ENCODE results near the gene ST3GAL4. TPM values are rescaled to one million over a fixed set of nuclear protein-coding genes. Genes with fewer than 3 reads are reported as not detected.
"Not testable (repeated sequence)": the region's sequence is repeated elsewhere in the genome, so short reads cannot be mapped to it uniquely, and the experiment has no call there.

Gene ST3GAL4
- total RNA-seq, 1 donor from 2014 or later = 61.7 TPM

DNA sequence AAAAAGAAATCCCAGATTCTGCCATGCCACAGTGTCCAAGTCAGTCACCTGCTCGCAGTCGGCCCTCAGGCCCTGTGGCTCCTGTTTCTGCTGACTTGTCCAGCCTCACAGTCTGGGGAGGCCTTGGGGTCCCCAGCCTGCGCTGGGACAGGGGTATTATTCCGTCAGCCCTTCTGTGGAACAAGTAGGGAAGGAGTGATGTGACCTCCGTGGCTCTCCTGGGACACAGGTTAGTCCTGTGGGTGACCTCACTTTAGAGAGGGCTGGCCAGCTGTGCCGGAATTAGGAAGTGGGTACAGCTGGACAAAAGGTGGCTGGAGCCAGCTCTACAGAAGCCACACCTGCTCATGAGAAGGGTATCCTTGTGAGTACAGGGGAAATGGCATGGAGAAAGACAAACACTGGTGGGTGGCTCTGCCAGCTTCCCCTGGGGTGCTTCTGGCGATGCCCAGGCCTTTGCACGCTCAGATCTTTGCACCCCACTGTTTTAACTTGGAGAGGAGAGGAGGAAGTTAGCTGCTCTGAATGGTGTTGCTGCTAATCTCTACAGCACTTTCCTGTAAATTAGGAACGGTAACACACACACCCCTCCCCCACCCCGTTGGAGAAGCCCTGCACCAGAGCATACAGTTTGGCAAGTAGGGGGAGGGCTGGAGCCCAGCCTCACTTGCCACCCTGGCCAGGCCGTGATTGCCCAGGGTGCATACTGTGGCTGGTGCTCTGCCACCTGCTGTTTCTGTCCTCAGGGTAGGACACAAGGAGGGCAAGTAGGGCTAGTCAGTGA is 13.0 kb downstream of the ST3GAL4 start:
- TF ChIP-seq, protein P1, sequence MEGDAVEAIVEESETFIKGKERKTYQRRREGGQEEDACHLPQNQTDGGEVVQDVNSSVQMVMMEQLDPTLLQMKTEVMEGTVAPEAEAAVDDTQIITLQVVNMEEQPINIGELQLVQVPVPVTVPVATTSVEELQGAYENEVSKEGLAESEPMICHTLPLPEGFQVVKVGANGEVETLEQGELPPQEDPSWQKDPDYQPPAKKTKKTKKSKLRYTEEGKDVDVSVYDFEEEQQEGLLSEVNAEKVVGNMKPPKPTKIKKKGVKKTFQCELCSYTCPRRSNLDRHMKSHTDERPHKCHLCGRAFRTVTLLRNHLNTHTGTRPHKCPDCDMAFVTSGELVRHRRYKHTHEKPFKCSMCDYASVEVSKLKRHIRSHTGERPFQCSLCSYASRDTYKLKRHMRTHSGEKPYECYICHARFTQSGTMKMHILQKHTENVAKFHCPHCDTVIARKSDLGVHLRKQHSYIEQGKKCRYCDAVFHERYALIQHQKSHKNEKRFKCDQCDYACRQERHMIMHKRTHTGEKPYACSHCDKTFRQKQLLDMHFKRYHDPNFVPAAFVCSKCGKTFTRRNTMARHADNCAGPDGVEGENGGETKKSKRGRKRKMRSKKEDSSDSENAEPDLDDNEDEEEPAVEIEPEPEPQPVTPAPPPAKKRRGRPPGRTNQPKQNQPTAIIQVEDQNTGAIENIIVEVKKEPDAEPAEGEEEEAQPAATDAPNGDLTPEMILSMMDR (IDR thresholded peaks at IDR 0.05; ENCODE audit: borderline replicate concordance) = peak; percentile 20
- H3K27me3 ChIP-seq (ENCODE audit: low read depth); H3K36me3 ChIP-seq; H3K9me3 ChIP-seq (replicated peaks); intact Hi-C loops (cut with micrococcal nuclease); H3K4me3 ChIP-seq: not testable (repeated sequence)
- peaks cover 92% of the 10 kb centered on the region for H3K4me1 ChIP-seq
- peak overlapping the region; percentile 77 for H3K27ac ChIP-seq (replicated peaks)
- DNase-seq = peak; percentile 28

DNA sequence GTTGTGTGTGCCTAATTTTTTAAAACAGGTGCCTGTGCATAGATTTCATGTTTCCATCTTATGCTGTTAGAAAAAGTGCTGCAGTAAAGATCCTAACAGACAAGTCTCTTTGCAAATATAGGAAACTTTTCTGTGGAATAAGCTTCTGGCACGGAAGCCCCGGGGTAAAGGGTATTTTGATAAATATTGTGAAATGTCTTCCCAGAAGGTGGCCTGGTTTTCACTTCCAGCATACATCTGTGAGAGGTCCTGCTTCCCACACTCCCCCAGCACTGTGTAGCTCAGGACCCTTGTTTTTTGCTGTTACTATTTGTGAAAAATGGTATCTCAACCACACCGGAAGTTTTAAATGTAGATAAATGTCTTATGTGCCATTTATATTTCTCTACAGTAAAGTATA is 14.5 kb downstream of the ST3GAL4 start:
- peak overlapping the region; percentile 77 for H3K27ac ChIP-seq (replicated peaks)

DNA sequence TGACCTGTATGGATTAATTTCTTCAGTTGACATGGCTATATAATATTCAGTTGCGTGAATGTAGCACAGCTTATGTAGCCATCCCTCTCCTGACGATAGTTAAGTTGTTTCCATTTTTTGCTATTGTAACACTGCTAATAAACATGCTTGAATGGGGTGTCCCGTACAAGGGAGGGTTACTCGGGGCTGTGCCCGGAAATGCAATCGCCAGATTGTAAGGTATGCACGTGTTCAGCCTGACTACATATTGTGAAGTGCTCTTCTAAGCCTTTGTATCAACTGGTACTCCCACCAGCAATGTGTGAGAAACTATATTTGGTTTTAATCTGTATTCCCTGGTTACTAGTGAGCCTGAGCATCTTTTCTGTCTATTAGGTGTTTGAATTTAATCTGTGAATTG is 16.1 kb downstream of the ST3GAL4 start:
- H3K27ac ChIP-seq (replicated peaks) = peak overlapping the region; percentile 75
- intact Hi-C loops (cut with micrococcal nuclease) = no loop called here
- DNase-seq = peak; percentile 10
- no peaks in the 10 kb centered on the region for H3K9me3 ChIP-seq (replicated peaks)
- no peak overlapping the region for H3K4me3 ChIP-seq
- H3K36me3 ChIP-seq = no peaks in the 10 kb centered on the region
- H3K4me1 ChIP-seq = peaks cover 92% of the 10 kb centered on the region
- TF ChIP-seq, protein P1 (IDR thresholded peaks at IDR 0.05; ENCODE audit: borderline replicate concordance) = no peak
- no peaks in the 10 kb centered on the region for H3K27me3 ChIP-seq (ENCODE audit: low read depth)

More for the DNA sequence above, 14.5 kb downstream of the ST3GAL4 start:
- Histone ChIP-seq H3K36me3 (no peaks in the 10 kb centered on the region), H3K27me3 (ENCODE audit: low read depth) (no peaks in the 10 kb centered on the region), H3K4me3 (no peak overlapping the region), H3K4me1 (peaks cover 91% of the 10 kb centered on the region), H3K9me3 (replicated peaks) (no peaks in the 10 kb centered on the region)
- intact Hi-C loops (cut with micrococcal nuclease) = no loop called here
- TF ChIP-seq, protein P1 (IDR thresholded peaks at IDR 0.05; ENCODE audit: borderline replicate concordance) = no peak
- no peak for DNase-seq

DNA sequence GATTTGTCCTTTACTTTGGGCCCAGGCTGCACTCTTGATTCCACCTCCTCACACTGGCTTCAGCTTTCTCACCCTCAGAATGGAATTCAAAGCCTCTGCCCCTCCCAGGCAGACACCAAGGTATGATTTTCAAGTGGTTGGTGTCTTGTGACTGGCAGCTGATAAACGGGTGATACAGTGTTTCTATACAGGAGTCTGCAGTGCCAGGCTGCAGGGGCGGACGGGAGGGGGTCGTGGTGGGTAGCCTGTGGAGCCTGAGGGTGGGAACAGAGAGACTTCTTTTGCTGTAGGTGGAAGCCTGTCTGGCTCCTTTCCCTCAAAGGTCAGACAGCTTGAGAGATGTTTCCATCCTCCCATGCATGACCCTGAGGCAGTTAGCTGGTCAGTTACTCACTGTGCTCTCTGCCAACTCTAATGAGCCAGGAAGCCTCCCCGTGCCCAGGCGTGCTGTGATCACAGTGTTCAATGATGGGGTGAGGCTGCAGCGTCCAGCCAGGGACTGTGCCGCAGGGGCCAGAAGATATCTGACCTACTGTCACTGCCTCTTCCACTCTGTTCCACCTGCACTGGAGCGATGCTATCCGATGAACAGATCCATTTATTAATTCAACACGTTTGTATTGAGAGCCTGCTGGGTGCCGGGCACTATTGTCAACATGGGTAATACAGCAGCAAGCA is 18.0 kb downstream of the ST3GAL4 start:
- peak; percentile 33 for DNase-seq
- H3K9me3 ChIP-seq (replicated peaks); intact Hi-C loops (cut with micrococcal nuclease); H3K4me3 ChIP-seq; H3K36me3 ChIP-seq; H3K27me3 ChIP-seq (ENCODE audit: low read depth): not testable (repeated sequence)
- Histone ChIP-seq H3K27ac (replicated peaks) (peak overlapping the region; percentile 75), H3K4me1 (peaks cover 86% of the 10 kb centered on the region)

DNA sequence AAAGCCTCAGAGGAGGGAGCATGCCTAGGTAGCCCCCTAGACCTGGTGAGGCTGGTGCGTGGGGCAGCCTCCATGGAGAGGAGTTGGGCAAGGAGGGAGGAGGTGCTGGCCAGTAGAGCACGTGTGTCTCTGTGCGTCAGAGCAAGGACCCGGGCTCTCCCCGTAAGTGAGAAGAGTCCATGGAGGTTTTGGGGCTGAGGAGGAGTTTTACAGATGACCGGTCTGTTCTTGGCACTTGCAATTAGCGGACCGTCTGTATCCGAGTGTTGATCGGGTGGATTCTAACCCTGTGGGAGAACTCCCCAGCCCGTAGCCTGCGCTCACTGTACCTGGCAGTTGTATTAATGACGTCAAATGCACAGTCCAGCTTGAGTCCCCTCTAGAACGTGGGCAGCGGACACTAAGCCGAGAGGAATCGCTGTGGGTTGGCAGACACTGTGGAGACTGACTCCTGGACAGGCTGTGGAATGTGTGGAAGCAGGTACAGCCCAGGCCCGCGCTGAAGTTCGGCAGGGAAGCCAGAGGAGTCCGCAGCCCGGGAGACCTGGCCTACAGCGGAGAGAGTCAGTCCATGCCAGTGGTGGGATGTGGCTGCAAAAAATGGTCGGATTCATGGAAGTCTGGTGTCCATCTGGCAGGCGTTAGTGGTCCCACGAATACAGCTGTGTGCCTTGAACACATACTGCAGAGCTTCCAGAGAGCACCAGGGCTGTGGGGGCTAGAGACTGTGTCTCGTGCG is 19.2 kb downstream of the ST3GAL4 start:
- H3K27me3 ChIP-seq (ENCODE audit: low read depth); H3K4me3 ChIP-seq; H3K9me3 ChIP-seq (replicated peaks); intact Hi-C loops (cut with micrococcal nuclease); H3K36me3 ChIP-seq: not testable (repeated sequence)
- peak; percentile 47 for DNase-seq
- Histone ChIP-seq H3K27ac (replicated peaks) (peak overlapping the region; percentile 75), H3K4me1 (peaks cover 86% of the 10 kb centered on the region)

DNA sequence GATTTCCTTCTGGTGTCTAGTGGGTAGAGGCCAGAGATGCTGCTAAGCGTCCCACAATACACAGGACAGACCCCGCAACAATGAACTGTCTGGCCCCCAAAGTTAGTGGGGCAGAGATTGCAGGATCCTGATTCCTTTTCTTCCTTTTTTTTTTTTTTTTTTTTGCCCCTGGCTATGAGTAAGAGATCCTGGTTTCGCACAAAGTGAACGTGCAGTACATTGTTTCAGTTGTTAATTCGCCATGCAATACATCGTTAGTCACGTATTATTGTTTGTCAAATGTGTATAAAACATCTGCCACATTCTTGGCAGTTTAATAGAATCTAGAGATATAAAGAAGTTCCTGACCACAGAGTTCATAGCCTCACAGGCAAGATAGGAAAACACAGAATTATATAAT is 20.2 kb downstream of the ST3GAL4 start:
- peaks cover 86% of the 10 kb centered on the region for H3K4me1 ChIP-seq
- peak overlapping the region; percentile 41 for H3K27ac ChIP-seq (replicated peaks)
- H3K4me3 ChIP-seq = no peak overlapping the region
- DNase-seq = no peak
- H3K36me3 ChIP-seq = no peaks in the 10 kb centered on the region
- intact Hi-C loops (cut with micrococcal nuclease) = no loop called here
- H3K27me3 ChIP-seq (ENCODE audit: low read depth) = no peaks in the 10 kb centered on the region
- no peaks in the 10 kb centered on the region for H3K9me3 ChIP-seq (replicated peaks)
- TF ChIP-seq, protein P1 (IDR thresholded peaks at IDR 0.05; ENCODE audit: borderline replicate concordance) = no peak

All from left ventricle myocardium inferior (tissue), 1 donor.